SK-N-SH (cell line): ENCODE results near the gene MCTP1. TPM values are rescaled to one million over a fixed set of nuclear protein-coding genes. Genes with fewer than 3 reads are reported as not detected.

ENCODE experiments used
- CTCF ChIA-PET: fragments of 300-600, 350-600 bp; formaldehyde crosslinking; extraction: SDS; loops from one replicate; lab custom pipeline; 2021; lab: Yijun Ruan, JAX
- POLR2A ChIA-PET: fragments of 350-600 bp; sonication (Branson Sonifier 250); formaldehyde crosslinking; extraction: SDS; loops from one replicate; lab custom pipeline; 2020; ENCODE audit warnings: antibody characterized with exemption, inconsistent platforms; lab: Yijun Ruan, JAX
- DNase-seq: peaks from one replicate; pipeline ENCODE4 v3.0.0; 2012
- H2AFZ ChIP-seq: fragments of 200-600 bp; sonication (generic); 2 replicates; pipeline ENCODE4 v1.8.1; 2016; ENCODE audit warnings: antibody characterized with exemption, mild to moderate bottlenecking, low read depth
- H3F3A ChIP-seq: fragments of 200-600 bp; sonication (generic); replicated peaks from 2 replicates; pipeline ENCODE3; 2016; ENCODE audit warnings: antibody characterized with exemption, mild to moderate bottlenecking; ENCODE audit not compliant: insufficient read depth
- H3K27ac ChIP-seq, 2 experiments: fragments of 200-500 bp in 1 of 2; fragments of 200-600 bp in 1 of 2; sonication (Bioruptor generic) in 1 of 2; sonication (generic), shearing (Covaris generic) in 1 of 2; 2 replicates each; pipeline versions ENCODE4 v1.5.1 to v1.6.1; 2014 to 2016; ENCODE audit warnings: low read depth in 2 of 2, inconsistent platforms in 1 of 2, low read length in 1 of 2, mild to moderate bottlenecking in 1 of 2, mixed read lengths in 1 of 2
- H3K27me3 ChIP-seq: fragments of 200-600 bp; sonication (generic), shearing (Covaris generic); 2 replicates; pipeline ENCODE4 v1.6.1; 2016; ENCODE audit warnings: mixed run types; ENCODE audit not compliant: insufficient read depth
- H3K36me3 ChIP-seq, 2 experiments: fragments of 200-500 bp in 1 of 2; fragments of 200-600 bp in 1 of 2; sonication (Bioruptor generic) in 1 of 2; sonication (generic) in 1 of 2; replicated peaks in 1 of 2; 2 replicates each; pipeline versions ENCODE3 to v1.5.1; 2014 to 2016; ENCODE audit warnings: low read length in 1 of 2, mild to moderate bottlenecking in 1 of 2; ENCODE audit not compliant: insufficient read depth in 2 of 2, control insufficient read depth in 1 of 2
- H3K4me1 ChIP-seq, 2 experiments: fragments of 200-500 bp in 1 of 2; fragments of 200-600 bp in 1 of 2; sonication (Bioruptor generic) in 1 of 2; sonication (generic), shearing (Covaris generic) in 1 of 2; 2 replicates each; pipeline versions ENCODE4 v1.5.1 to v1.6.1; 2014 to 2016; ENCODE audit warnings: low read depth in 1 of 2, low read length in 1 of 2, mixed run types in 1 of 2; ENCODE audit not compliant: insufficient read depth in 2 of 2, control insufficient read depth in 1 of 2
- H3K4me2 ChIP-seq: fragments of 200-600 bp; sonication (generic), shearing (Covaris generic); 2 replicates; pipeline ENCODE4 v1.6.1; 2017; ENCODE audit warnings: mixed run types
- H3K4me3 ChIP-seq, 2 experiments: fragments of 200-500 bp in 1 of 2; fragments of 200-600 bp in 1 of 2; sonication (Bioruptor generic) in 1 of 2; sonication (generic), shearing (Covaris generic) in 1 of 2; 2 replicates each; pipeline versions ENCODE4 v1.5.1 to v1.8.1; 2014 to 2016; ENCODE audit warnings: low read depth in 2 of 2, inconsistent platforms in 1 of 2, low read length in 1 of 2, mild to moderate bottlenecking in 1 of 2, mixed read lengths in 1 of 2, moderate library complexity in 1 of 2
- H3K79me2 ChIP-seq: fragments of 200-600 bp; sonication (generic); 2 replicates; pipeline ENCODE4 v1.8.1; 2017; ENCODE audit warnings: mild to moderate bottlenecking; ENCODE audit not compliant: insufficient read depth
- H3K9ac ChIP-seq: fragments of 200-600 bp; sonication (generic); 2 replicates; pipeline ENCODE4 v1.6.1; 2017; ENCODE audit warnings: mixed run types
- H3K9me2 ChIP-seq: fragments of 200-600 bp; sonication (generic); 2 replicates; pipeline ENCODE4 v1.6.1; 2017; ENCODE audit warnings: mixed run types
- H3K9me3 ChIP-seq: fragments of 200-600 bp; sonication (generic); 2 replicates; pipeline ENCODE4 v1.6.1; 2017; ENCODE audit warnings: mixed run types, mild to moderate bottlenecking, moderate library complexity
- H4K20me1 ChIP-seq: fragments of 200-600 bp; sonication (generic); 2 replicates; pipeline ENCODE4 v1.6.1; 2017; ENCODE audit warnings: mild to moderate bottlenecking, mixed run types; ENCODE audit not compliant: insufficient read depth
- ELF1 ChIP-seq: IDR thresholded peaks from 2 replicates; pipeline ENCODE4 v1.4.0; 2012
- FOXM1 ChIP-seq: IDR thresholded peaks from 2 replicates; pipeline ENCODE4 v1.4.0; 2012; ENCODE audit warnings: low read depth, mild to moderate bottlenecking
- MEF2A ChIP-seq: IDR thresholded peaks from 2 replicates; pipeline ENCODE4 v1.4.0; 2012; ENCODE audit warnings: low read depth, borderline replicate concordance
- POLR2AphosphoS5 ChIP-seq: IDR thresholded peaks from 2 replicates; pipeline ENCODE4 v1.6.1; 2012; ENCODE audit warnings: low read depth, low read length
- RCOR1 ChIP-seq: fragments of 150-350 bp; IDR thresholded peaks from 2 replicates; pipeline ENCODE4 v1.6.1; 2017; ENCODE audit warnings: antibody characterized with exemption, low read length
- RFX5 ChIP-seq: IDR thresholded peaks from 2 replicates; pipeline ENCODE4 v1.6.1; 2012; ENCODE audit warnings: mild to moderate bottlenecking, improper control_type of control experiment, low read length
- TEAD4 ChIP-seq: IDR thresholded peaks from 2 replicates; pipeline ENCODE4 v1.4.0; 2012; ENCODE audit warnings: mild to moderate bottlenecking, borderline replicate concordance; ENCODE audit not compliant: insufficient read depth
- WGBS: methylation state at CpG from one replicate; pipeline ENCODE4 v1.1.6; 2017; ENCODE audit warnings: low lambda C conversion rate; 5-methylcytosine and 5-hydroxymethylcytosine counted together
- polyA plus RNA-seq, 3 experiments: library from polyadenylated mRNA; depleted of rRNA; stranded (reverse); fragments of >200 nt; gene quantifications; 2 replicates each; pipeline ENCODE4 v1.2.3, GENCODE V29; 2012
- TF ChIP-seq, protein P1 (sequence below): fragments of 150-350 bp; IDR thresholded peaks from 2 replicates; pipeline ENCODE4 v1.6.1; 2017; ENCODE audit warnings: antibody characterized with exemption, low read length, low read depth, borderline replicate concordance
- TF ChIP-seq, protein P2 (sequence below): IDR thresholded peaks from 2 replicates; pipeline ENCODE4 v1.6.1; 2012; ENCODE audit warnings: mild to moderate bottlenecking, low read depth, low read length, moderate library complexity
- TF ChIP-seq, protein P3 (sequence below): fragments of 200-600 bp; sonication (generic); IDR thresholded peaks from 2 replicates; pipeline ENCODE4 v1.6.1; 2017; ENCODE audit warnings: antibody characterized with exemption, mild to moderate bottlenecking, moderate library complexity
- TF ChIP-seq, protein P4 (sequence below): IDR thresholded peaks from 2 replicates; pipeline ENCODE4 v1.4.0; 2012; ENCODE audit warnings: low read depth, borderline replicate concordance

The MCTP1 gene
- polyA plus RNA-seq, 1 of the 3 experiments (the other 2 are of a cell fraction) = 0.53 TPM

DNA sequence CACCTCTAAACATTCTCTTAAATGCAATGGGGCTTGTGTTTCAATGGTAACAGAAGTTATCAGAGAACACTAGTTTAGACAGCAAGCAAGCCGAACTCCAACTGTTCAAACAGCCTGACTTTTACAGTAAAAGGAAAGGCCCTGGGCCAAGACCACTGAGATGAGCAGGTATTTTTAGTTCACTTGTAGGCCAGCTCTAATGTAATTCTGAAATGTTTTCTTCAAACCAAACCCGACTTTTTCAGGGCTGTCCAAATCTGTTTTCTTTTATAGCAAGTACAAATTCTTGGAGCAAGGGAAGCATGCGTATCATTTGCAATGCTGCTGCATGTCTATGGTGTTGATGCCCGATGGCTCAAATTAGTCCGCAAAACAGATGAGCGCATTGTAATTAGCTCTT lies 473.6 kb downstream of the MCTP1 start:
- WGBS = 83% methylated on average over 6 of the region's 6 CpGs
- Histone ChIP-seq H3K27me3 (no peaks in the 10 kb centered on the region), H4K20me1 (no peaks in the 10 kb centered on the region), H3K4me1 (no peaks in the 10 kb centered on the region), H3K79me2 (no peaks in the 10 kb centered on the region), H3K9me2 (no peaks in the 10 kb centered on the region), H2AFZ (no peak overlapping the region), H3F3A (no peaks in the 10 kb centered on the region), H3K4me3 (no peak overlapping the region), H3K9ac (no peak overlapping the region), H3K27ac (no peak overlapping the region), H3K9me3 (no peaks in the 10 kb centered on the region), H3K36me3 (no peaks in the 10 kb centered on the region), H3K4me2 (no peak overlapping the region)
- CTCF ChIA-PET = interaction anchor here (5.0 kb wide), 1 partner anchor 20 kb away, joined by 17 read pairs; no protein-coding TSS in a partner anchor
- DNase-seq = no peak
- POLR2A ChIA-PET = no interaction called here
- TF ChIP-seq, protein P1, sequence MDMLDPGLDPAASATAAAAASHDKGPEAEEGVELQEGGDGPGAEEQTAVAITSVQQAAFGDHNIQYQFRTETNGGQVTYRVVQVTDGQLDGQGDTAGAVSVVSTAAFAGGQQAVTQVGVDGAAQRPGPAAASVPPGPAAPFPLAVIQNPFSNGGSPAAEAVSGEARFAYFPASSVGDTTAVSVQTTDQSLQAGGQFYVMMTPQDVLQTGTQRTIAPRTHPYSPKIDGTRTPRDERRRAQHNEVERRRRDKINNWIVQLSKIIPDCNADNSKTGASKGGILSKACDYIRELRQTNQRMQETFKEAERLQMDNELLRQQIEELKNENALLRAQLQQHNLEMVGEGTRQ = no peak
- TF ChIP-seq, protein P2, sequence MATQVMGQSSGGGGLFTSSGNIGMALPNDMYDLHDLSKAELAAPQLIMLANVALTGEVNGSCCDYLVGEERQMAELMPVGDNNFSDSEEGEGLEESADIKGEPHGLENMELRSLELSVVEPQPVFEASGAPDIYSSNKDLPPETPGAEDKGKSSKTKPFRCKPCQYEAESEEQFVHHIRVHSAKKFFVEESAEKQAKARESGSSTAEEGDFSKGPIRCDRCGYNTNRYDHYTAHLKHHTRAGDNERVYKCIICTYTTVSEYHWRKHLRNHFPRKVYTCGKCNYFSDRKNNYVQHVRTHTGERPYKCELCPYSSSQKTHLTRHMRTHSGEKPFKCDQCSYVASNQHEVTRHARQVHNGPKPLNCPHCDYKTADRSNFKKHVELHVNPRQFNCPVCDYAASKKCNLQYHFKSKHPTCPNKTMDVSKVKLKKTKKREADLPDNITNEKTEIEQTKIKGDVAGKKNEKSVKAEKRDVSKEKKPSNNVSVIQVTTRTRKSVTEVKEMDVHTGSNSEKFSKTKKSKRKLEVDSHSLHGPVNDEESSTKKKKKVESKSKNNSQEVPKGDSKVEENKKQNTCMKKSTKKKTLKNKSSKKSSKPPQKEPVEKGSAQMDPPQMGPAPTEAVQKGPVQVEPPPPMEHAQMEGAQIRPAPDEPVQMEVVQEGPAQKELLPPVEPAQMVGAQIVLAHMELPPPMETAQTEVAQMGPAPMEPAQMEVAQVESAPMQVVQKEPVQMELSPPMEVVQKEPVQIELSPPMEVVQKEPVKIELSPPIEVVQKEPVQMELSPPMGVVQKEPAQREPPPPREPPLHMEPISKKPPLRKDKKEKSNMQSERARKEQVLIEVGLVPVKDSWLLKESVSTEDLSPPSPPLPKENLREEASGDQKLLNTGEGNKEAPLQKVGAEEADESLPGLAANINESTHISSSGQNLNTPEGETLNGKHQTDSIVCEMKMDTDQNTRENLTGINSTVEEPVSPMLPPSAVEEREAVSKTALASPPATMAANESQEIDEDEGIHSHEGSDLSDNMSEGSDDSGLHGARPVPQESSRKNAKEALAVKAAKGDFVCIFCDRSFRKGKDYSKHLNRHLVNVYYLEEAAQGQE = no peak
- TF ChIP-seq, protein P3, sequence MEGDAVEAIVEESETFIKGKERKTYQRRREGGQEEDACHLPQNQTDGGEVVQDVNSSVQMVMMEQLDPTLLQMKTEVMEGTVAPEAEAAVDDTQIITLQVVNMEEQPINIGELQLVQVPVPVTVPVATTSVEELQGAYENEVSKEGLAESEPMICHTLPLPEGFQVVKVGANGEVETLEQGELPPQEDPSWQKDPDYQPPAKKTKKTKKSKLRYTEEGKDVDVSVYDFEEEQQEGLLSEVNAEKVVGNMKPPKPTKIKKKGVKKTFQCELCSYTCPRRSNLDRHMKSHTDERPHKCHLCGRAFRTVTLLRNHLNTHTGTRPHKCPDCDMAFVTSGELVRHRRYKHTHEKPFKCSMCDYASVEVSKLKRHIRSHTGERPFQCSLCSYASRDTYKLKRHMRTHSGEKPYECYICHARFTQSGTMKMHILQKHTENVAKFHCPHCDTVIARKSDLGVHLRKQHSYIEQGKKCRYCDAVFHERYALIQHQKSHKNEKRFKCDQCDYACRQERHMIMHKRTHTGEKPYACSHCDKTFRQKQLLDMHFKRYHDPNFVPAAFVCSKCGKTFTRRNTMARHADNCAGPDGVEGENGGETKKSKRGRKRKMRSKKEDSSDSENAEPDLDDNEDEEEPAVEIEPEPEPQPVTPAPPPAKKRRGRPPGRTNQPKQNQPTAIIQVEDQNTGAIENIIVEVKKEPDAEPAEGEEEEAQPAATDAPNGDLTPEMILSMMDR = no peak
- TF ChIP-seq RCOR1 (no peak), MEF2A (no peak), ELF1 (no peak), FOXM1 (no peak), RFX5 (no peak), POLR2AphosphoS5 (no peak), TEAD4 (no peak)
- TF ChIP-seq, protein P4, sequence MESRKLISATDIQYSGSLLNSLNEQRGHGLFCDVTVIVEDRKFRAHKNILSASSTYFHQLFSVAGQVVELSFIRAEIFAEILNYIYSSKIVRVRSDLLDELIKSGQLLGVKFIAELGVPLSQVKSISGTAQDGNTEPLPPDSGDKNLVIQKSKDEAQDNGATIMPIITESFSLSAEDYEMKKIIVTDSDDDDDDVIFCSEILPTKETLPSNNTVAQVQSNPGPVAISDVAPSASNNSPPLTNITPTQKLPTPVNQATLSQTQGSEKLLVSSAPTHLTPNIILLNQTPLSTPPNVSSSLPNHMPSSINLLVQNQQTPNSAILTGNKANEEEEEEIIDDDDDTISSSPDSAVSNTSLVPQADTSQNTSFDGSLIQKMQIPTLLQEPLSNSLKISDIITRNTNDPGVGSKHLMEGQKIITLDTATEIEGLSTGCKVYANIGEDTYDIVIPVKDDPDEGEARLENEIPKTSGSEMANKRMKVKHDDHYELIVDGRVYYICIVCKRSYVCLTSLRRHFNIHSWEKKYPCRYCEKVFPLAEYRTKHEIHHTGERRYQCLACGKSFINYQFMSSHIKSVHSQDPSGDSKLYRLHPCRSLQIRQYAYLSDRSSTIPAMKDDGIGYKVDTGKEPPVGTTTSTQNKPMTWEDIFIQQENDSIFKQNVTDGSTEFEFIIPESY = no peak
